Midbrain (tissue), 1 donor: ENCODE data around the gene PNMA1.

Source experiments
- DNase-seq: peaks from one replicate; lab custom pipeline; 2025; lab: John Stamatoyannopoulos, UW

PNMA1 gene

GRCh38 chr14:73750531-73750901, 36.3 kb upstream of the PNMA1 start:
- no peak for DNase-seq

GRCh38 chr14:73749706-73750530, 35.7 kb upstream of the PNMA1 start:
- DNase-seq, result no peak

- no peak for DNase-seq
These were observed 34.7 kb upstream of the PNMA1 start for GRCh38 chr14:73748858-73749357.

GRCh38 chr14:73747379-73748211, 33.4 kb upstream of the PNMA1 start:
- no peak for DNase-seq

GRCh38 chr14:73746520-73747378, 32.6 kb upstream of the PNMA1 start:
- DNase-seq, result no peak

- no peak for DNase-seq
These were observed 31.7 kb upstream of the PNMA1 start for GRCh38 chr14:73745571-73746519.

- no peak for DNase-seq
These were observed 30.8 kb upstream of the PNMA1 start for GRCh38 chr14:73744874-73745529.

GRCh38 chr14:73744175-73744867, 30.1 kb upstream of the PNMA1 start:
- peak; percentile 59 for DNase-seq

- peak; percentile 18 for DNase-seq
These were observed 29.3 kb upstream of the PNMA1 start for GRCh38 chr14:73743431-73743931.

GRCh38 chr14:73742520-73743238, 28.5 kb upstream of the PNMA1 start:
- DNase-seq, result no peak

GRCh38 chr14:73741876-73742519, 27.8 kb upstream of the PNMA1 start:
- no peak for DNase-seq

GRCh38 chr14:73741386-73741875, 27.2 kb upstream of the PNMA1 start:
- DNase-seq, result no peak

GRCh38 chr14:73740618-73741326, 26.6 kb upstream of the PNMA1 start:
- no peak for DNase-seq

GRCh38 chr14:73739899-73740617, 25.9 kb upstream of the PNMA1 start:
- DNase-seq, result no peak

- no peak for DNase-seq
These were observed 25.2 kb upstream of the PNMA1 start for GRCh38 chr14:73739174-73739898.
